PC-9 (cell line): Measurements from ENCODE around the gene TSFM. TPM values are rescaled to one million over a fixed set of nuclear protein-coding genes. Genes with fewer than 3 reads are reported as not detected.

ENCODE experiments used
- BruUV-seq: library from RNA; stranded (reverse); fragments of 400-500 nt; replicated peaks from 2 replicates; lab custom pipeline; 2021; lab: Mats Ljungman, UMichigan
- CTCF ChIA-PET: fragments of 300-600 bp; sonication (Branson Sonifier 250); formaldehyde crosslinking; loops from one replicate; lab custom pipeline; 2022; ENCODE audit warnings: antibody characterized with exemption; lab: Charles Lee
- POLR2A ChIA-PET: fragments of 300-600 bp; sonication (Branson Sonifier 250); formaldehyde crosslinking; loops from one replicate; lab custom pipeline; 2022; ENCODE audit warnings: antibody characterized with exemption; ENCODE audit not compliant: unreplicated experiment; lab: Charles Lee
- DNase-seq, 2 experiments: peaks; one replicate each; pipeline versions ENCODE4 v3.0.0 to v3.0.0-alpha.2; 2015 to 2022; ENCODE audit warnings: mixed read lengths in 1 of 2
- H2AFZ ChIP-seq: fragments of 200-600 bp; sonication (generic); 2 replicates; pipeline ENCODE4 v1.8.1; 2017; ENCODE audit warnings: antibody characterized with exemption
- H3F3A ChIP-seq: fragments of 200-600 bp; sonication (generic); 2 replicates; pipeline ENCODE4 v1.8.1; 2017; ENCODE audit warnings: antibody characterized with exemption, mild to moderate bottlenecking, low read depth; ENCODE audit not compliant: insufficient read depth
- H3K27ac ChIP-seq: fragments of 200-600 bp; sonication (generic); 2 replicates; pipeline ENCODE4 v1.6.1; 2016; ENCODE audit warnings: mixed run types
- H3K27me3 ChIP-seq: fragments of 200-600 bp; sonication (generic); 2 replicates; pipeline ENCODE4 v1.6.1; 2016; ENCODE audit warnings: low read depth, mixed run types; ENCODE audit not compliant: insufficient read depth
- H3K36me3 ChIP-seq: fragments of 200-600 bp; sonication (generic); 2 replicates; pipeline ENCODE4 v1.6.1; 2016; ENCODE audit warnings: low read depth, mixed run types
- H3K4me1 ChIP-seq: fragments of 200-600 bp; sonication (generic); replicated peaks from 2 replicates; pipeline ENCODE4 v1.6.1; 2016; ENCODE audit warnings: mixed run types; ENCODE audit not compliant: insufficient read depth
- H3K4me2 ChIP-seq: fragments of 200-600 bp; sonication (generic); 2 replicates; pipeline ENCODE4 v1.6.1; 2017; ENCODE audit warnings: mixed run types
- H3K4me3 ChIP-seq: fragments of 200-600 bp; sonication (generic); 2 replicates; pipeline ENCODE4 v1.6.1; 2016; ENCODE audit warnings: mixed run types
- H3K79me2 ChIP-seq: fragments of 200-600 bp; sonication (generic); 2 replicates; pipeline ENCODE4 v1.6.1; 2017; ENCODE audit warnings: low read depth, mixed run types
- H3K9me2 ChIP-seq: fragments of 200-600 bp; sonication (generic); 2 replicates; pipeline ENCODE4 v1.8.1; 2017; ENCODE audit warnings: mild to moderate bottlenecking; ENCODE audit not compliant: insufficient read depth
- H3K9me3 ChIP-seq: fragments of 200-600 bp; sonication (generic); 2 replicates; pipeline ENCODE4 v1.8.1; 2016; ENCODE audit warnings: low read depth; ENCODE audit not compliant: insufficient read depth
- H4K20me1 ChIP-seq: fragments of 200-600 bp; sonication (generic); 2 replicates; pipeline ENCODE4 v1.8.1; 2017; ENCODE audit not compliant: insufficient read depth
- EZH2 ChIP-seq: fragments of 200-600 bp; sonication (generic); IDR thresholded peaks from 2 replicates; pipeline ENCODE4 v1.8.0; 2017; ENCODE audit warnings: antibody characterized with exemption, low read depth
- intact Hi-C: fragments of 100-400 bp; cut with micrococcal nuclease; formaldehyde crosslinking; loops from one replicate; pipeline ENCODE4 v1.10.0; 2022; ENCODE audit not compliant: unreplicated experiment
- total RNA-seq: library from RNA; stranded (reverse); gene quantifications from 2 replicates; pipeline ENCODE4 v1.2.3, GENCODE V29; 2021
- TF ChIP-seq, protein P1 (sequence below): fragments of 200-600 bp; sonication (generic); conservative IDR thresholded peaks from 2 replicates; pipeline ENCODE4 v1.6.1; 2017; ENCODE audit warnings: mixed run types, antibody characterized with exemption, mild to moderate bottlenecking, moderate library complexity

Gene TSFM
- total RNA-seq, 1 experiment from 2014 or later: 44.8 TPM

DNA sequence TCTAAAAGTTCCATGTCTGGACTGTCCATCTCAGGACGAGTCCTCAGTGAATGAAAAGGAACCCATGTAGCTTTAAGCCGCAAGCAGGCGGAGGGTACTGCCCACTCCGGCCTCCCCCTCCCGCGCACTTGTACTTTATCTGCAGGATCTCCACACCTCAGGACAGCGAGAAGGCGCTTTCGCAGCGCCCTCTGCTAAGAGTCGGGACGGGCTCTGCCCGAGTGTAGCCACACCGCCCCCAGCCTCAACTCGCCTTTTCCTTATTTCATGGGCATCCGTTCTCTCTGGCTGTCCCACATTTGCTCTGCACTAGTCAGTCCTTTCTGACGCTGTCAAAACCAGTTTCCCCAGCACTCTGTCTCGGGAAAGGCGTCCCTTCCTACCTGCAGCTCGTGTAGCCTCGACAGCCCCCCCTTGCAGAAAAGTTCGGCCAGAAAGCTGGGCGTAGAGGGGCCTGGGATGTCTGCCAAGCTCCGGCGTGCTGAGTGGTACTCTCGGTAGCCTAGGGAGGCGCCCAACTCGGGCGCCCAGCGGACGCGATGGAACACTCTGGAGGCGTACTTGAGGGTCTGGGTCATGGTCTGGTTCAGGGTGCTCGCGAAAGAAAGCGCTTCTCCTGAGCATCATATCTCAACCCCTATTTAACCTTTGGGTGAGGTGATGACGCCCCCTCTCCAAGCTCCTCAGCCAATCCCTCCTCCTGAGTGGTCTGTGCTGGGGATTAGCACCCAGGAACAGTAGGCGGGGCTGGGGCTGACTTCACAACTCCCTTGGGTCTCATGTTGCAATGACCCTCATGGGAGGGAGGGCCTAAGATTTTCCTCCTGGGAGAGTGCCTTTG, 15.9 kb upstream of the TSFM start, which contains the start of gene CYP27B1:
TSS of gene CYP27B1 (minus strand) at position 615 of the 841 bp plus-strand sequence. CDS start at position 578, 37 bp downstream.
- DNase-seq: no peak
- H3K4me2 ChIP-seq: no peak within 1 kb of the TSS; the same call in 1 of the 2 replicates
- intact Hi-C loops: no loop called here
- H3K36me3 ChIP-seq: no peaks in the 10 kb centered on the region
- no peaks in the 10 kb centered on the region; the same call in 1 of the 2 replicates for H4K20me1 ChIP-seq
- ChIA-PET POLR2A (interaction anchor here (0.5 to 0.7 kb wide), 2 partner anchors 13 to 48 kb away, joined by 4 to 6 read pairs; no protein-coding TSS in a partner anchor), CTCF (interaction anchor here (0.8 kb wide), 1 partner anchor 130 kb away, joined by 3 read pairs; no protein-coding TSS in a partner anchor)
- peaks cover 33% of the 10 kb centered on the region for H3K27me3 ChIP-seq
- H3K79me2 ChIP-seq: peaks cover 11% of the 10 kb centered on the region; the same call in 1 of the 2 replicates
- H3K4me3 ChIP-seq: no peak within 1 kb of the TSS
- TF ChIP-seq, protein P1, sequence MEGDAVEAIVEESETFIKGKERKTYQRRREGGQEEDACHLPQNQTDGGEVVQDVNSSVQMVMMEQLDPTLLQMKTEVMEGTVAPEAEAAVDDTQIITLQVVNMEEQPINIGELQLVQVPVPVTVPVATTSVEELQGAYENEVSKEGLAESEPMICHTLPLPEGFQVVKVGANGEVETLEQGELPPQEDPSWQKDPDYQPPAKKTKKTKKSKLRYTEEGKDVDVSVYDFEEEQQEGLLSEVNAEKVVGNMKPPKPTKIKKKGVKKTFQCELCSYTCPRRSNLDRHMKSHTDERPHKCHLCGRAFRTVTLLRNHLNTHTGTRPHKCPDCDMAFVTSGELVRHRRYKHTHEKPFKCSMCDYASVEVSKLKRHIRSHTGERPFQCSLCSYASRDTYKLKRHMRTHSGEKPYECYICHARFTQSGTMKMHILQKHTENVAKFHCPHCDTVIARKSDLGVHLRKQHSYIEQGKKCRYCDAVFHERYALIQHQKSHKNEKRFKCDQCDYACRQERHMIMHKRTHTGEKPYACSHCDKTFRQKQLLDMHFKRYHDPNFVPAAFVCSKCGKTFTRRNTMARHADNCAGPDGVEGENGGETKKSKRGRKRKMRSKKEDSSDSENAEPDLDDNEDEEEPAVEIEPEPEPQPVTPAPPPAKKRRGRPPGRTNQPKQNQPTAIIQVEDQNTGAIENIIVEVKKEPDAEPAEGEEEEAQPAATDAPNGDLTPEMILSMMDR: no peak
- no peak for TF ChIP-seq EZH2
- H2AFZ ChIP-seq: no peak within 1 kb of the TSS
- no TSS peak for BruUV-seq
- peaks cover 4% of the 10 kb centered on the region; the same call in 1 of the 2 replicates for H3F3A ChIP-seq
- H3K4me1 ChIP-seq: no peaks in the 10 kb centered on the region; the same call in 1 of the 2 replicates
- H3K9me2 ChIP-seq: no peaks in the 10 kb centered on the region
- no peak within 1 kb of the TSS for H3K27ac ChIP-seq
- H3K9me3 ChIP-seq: no peaks in the 10 kb centered on the region

GRCh38 chr12:57767305-57767698, 15.3 kb upstream of the TSFM start:
- Histone ChIP-seq H3K9me3 (no peaks in the 10 kb centered on the region), H3K4me1 (no peaks in the 10 kb centered on the region; the same call in 1 of the 2 replicates), H4K20me1 (no peaks in the 10 kb centered on the region; the same call in 1 of the 2 replicates), H3K4me2 (no peak overlapping the region), H3F3A (peaks cover 6% of the 10 kb centered on the region; the same call in 1 of the 2 replicates), H3K36me3 (no peaks in the 10 kb centered on the region), H3K79me2 (peaks cover 11% of the 10 kb centered on the region; the same call in 1 of the 2 replicates), H3K9me2 (no peaks in the 10 kb centered on the region), H3K27ac (no peak overlapping the region), H2AFZ (no peak overlapping the region), H3K27me3 (peaks cover 33% of the 10 kb centered on the region), H3K4me3 (no peak overlapping the region)
- ChIA-PET POLR2A (interaction anchor here (0.5 kb wide), 1 partner anchor 23 kb away, joined by 15 read pairs; the partner anchor contains the start of gene TSPAN31), CTCF (no interaction called here)
- intact Hi-C loops: no loop called here
- BruUV-seq: no TSS peak
- DNase-seq: no peak
- TF ChIP-seq EZH2: no peak
- TF ChIP-seq, protein P1: no peak

DNA sequence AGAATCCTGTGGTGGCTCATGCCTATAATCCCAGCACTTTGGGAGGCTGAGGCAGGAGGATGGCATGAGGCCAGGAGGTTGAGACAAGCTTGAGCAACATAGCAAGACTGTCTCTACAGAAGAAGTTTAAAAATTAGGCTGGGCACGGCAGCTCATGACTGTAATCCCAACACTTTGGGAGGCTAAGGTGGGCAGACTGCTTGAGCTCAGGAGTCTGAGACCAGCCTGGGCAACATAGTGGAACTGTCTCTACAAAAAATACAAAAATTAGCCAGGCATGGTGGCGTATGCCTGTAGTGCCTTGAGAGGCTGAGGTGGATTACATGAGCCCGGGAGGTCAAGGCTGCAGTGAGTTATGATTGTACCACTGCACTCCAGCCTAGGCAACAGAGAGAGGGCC, 14.7 kb upstream of the TSFM start:
- H3K4me2 ChIP-seq: no peak overlapping the region
- CTCF ChIA-PET: no interaction called here
- H3K27ac ChIP-seq: no peak overlapping the region

More for the DNA sequence above, 14.7 kb upstream of the TSFM start:
- DNase-seq: no peak
- no TSS peak for BruUV-seq
- Histone ChIP-seq H3K27me3 (peaks cover 33% of the 10 kb centered on the region), H3K36me3 (no peaks in the 10 kb centered on the region), H3F3A (peaks cover 7% of the 10 kb centered on the region; the same call in 1 of the 2 replicates), H3K9me2 (no peaks in the 10 kb centered on the region), H4K20me1 (no peaks in the 10 kb centered on the region; the same call in 1 of the 2 replicates), H2AFZ (no peak overlapping the region), H3K4me1 (no peaks in the 10 kb centered on the region; the same call in 1 of the 2 replicates), H3K4me3 (no peak overlapping the region), H3K9me3 (no peaks in the 10 kb centered on the region), H3K79me2 (peaks cover 11% of the 10 kb centered on the region; the same call in 1 of the 2 replicates)
- POLR2A ChIA-PET: interaction anchor here (0.5 kb wide), 1 partner anchor 23 kb away, joined by 15 read pairs; the partner anchor contains the start of gene TSPAN31
- intact Hi-C loops: no loop called here
- no peak for TF ChIP-seq EZH2
- TF ChIP-seq, protein P1: no peak
